NCI-H524 (cell line): ENCODE results near the gene NUP62CL.

Source experiments
- DNase-seq, 2 experiments: peaks; one replicate each; lab custom pipeline; 2025; lab: John Stamatoyannopoulos, UW

NUP62CL gene

DNA sequence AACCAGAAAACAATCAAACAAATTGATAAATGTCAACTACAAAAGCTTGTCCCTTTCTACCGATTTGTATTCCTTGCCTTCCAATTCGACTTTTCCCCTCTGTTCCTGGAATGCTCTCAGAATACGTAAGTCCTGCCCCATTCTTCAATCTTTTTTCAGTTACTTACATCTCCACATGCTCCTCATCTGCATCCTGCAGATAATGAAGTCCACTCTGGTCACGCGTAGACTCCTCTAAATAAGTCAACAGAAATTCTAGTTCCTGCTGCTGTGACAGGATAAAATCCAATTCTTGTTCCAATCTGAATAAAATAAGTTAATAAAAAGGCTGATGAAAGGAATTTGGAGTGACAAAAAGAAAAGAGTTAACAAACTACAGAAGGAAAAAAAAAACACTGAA is 53.2 kb downstream of the NUP62CL start:
- no peak for DNase-seq

DNA sequence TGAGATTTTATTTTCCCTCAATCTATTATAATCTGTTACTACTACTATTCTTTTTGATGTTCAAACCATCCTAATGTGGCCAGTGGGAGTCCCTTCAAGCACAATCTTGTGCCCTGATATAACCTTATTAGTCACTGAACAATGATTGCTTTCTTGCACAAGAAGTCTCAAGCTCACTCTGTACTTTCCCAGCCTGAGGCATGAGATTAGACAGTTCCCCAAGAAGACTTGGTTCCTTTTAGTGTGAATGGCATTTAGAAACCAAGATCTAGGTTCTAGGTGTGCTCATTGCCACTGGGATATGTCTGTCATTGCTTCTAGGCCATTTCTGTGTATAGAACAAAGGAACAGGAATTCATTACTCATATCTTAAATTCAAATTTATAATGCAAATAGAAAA is 59.6 kb downstream of the NUP62CL start:
- no peak for DNase-seq

DNA sequence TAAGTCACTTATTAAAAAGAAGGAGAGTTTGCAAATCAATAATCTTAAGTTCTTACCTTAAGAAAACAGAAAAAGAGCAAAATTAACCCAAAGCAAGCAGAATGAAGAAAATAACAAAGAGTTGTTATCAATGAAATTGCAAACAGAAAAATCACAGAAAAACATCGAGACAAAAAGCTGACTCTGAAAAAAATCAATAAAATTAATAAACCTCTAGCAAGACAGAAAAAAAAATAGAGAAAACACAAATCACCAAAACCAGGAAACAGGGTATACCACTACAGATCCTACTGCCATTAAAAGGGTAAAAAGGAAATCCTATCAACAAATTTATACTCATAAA is 70.3 kb downstream of the NUP62CL start:
- no peak for DNase-seq

DNA sequence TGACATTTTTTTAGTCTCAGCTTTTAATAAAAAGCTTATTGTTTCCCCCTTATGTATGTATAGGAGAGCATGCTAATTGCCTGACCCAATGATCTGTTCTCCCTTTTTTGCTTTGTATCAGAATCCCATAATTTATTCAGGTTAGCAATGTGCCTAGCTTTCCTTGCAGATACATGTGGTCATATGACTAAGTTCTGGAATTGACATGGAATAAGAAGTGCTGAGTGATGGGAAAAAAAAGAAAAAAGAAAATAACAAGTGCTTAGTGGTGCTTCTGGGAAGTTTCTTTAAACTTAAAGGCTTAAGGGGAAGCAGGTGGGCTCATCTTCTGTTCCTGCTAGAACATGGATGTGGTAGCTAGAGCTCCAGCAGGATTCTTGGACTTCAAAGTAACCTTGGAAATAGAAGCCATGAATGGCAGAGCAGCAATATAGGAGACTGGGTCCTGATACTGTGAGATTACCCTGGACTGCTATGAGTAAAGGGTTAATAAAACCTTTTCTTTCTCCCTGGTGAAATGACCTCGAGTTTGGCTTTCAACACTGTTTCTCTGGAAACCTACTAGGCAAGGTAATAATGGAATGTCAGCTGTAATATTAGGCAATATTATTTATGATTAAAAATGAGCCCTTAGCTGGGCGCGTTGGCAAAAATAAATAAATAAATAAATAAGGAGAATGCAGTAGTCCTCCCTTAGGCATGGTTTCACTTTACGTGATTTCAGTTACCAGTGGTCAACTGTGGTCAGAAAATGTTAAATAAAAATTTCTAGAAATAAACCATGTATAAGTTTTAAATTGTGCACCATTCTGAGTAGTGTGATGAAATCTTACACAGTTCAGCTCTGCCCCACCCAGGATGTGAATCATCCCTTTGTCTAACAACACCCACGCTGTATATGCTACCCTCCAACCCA is 70.9 kb downstream of the NUP62CL start:
- DNase-seq, result no peak

DNA sequence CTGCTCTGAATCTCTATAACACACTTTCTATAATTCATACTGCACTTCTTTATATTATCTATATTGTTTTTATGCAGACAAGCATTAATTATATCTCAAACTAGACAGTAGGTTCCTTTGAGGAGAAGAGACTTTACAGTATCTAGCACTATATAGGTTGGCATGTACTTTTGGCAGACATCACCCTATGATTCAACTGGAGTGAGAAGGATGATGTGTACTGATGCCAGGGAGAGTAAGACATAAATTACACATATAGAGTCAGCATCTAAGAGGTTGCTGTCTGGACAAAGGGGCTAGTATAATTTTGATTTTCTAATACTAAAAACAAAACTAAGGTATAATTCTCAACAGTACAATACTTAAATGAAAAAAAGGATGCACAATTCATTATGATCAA is 82.5 kb downstream of the NUP62CL start:
- DNase-seq, result no peak

DNA sequence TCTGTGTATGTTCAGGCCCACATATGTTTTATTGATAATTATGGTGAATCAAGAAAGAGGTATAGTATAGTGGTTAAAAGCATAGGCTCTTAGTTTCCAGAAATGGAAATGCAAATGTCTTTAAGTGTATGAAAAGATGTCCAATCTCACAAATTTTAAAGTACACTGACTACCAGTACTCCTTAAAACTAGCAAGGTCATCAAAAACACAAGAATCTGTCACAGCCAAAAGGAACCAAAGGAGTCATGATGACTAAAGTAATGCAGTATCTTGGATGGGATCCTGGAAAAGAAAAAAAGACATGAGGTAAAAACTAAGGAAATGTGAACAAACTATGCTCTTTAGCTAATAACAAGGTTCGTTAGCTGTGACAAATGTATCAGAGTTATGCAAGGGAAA is 87.0 kb downstream of the NUP62CL start:
- DNase-seq, result no peak

DNA sequence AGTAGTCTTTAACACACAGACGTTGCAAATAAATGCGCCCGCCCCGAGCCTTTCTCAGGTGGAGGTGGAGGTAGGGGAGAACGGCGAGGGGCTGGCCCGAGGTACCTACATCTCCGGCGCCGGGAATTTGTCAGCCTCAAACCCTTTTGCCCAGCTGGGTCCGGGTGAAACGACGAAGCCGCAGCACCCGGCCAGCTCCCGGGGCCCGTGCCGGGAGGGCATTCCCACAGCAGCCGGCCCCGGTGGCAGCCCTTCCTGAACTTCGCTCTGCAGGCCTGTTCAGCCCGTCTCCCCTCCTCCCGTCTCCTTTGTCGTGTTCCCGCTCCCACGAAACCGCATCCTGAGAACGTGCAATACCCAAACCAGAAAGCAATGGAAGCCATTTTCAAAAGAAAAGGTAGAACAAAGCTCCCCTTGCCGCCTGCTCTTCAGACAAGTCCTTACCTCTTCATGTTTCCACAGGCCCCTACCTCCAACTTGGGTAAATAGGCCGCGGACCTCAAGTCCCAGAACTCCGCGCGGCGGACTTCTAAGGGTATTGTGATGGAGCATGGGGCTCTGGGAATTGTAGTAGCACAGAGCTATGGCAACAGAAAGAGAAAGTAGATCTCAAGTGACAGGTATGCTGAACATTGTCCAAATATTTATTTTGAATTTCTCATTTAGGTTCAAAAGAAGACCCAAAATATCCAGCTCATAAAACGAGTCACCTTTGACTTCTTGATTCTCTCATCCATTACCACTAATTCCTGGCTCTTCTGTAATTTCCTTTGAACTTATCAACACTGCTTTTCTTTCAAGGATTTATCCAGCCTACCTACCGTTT is 87.7 kb downstream of the NUP62CL start, which contains the start of gene RBM41:
Gene RBM41 (minus strand): TSS at position 501 of the 826 bp plus-strand sequence. CDS start 49 bp downstream, at position 452.
- DNase-seq, result peak; percentile 68 to 80

DNA sequence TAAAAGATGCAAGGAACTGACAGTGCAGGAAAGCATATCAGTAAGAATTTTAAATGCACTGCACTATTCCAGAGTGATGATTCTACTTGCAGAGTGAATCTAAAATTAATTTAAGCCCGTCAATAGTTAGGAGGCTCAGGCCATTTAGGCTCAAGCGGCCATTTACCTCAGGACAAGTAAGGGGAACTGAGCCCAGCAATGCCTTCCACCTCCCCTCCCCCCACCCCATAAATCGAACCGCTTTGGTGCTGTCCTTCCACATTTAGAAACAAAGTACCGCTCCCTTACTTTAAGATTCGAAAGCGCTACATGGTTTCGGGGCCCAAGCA is 88.3 kb downstream of the NUP62CL start:
- no peak for DNase-seq

DNA sequence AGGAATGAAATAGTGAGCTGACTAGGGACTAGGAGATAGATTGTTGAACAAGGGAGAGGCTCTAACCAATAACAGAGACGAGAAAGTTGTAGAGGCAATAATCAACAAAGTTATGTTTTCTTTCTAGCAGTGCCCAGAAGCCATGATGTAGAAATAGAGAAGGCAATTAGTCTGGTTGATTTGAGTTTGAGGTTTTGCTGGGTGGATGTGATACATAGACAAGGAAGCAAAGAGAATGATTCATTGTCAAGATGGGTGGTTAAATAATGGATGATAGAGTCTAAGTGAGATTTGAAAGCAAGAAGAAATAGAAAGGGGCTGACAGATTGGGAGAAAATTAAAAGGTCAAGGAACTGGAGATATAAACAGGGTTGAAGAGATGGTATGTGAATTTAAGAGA is 98.8 kb downstream of the NUP62CL start:
- DNase-seq, result no peak

DNA sequence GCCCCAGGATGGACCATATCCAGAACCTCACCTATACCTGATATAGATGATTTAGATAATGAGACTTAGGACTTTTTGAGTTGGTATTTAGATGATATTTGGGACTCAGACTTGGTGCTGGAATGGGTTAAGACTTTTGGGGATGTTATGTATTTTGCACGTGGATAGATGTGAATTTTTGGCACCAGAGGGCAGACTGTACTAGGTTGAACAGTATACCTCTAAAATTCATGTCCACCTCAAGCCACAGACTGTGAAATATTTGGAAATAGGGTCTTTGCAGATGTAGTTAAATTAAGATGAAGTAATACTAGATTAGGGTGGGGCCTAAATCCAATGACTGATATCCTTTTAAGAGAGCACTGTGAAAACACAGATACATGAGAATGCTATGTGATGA is 103.3 kb downstream of the NUP62CL start:
- DNase-seq, result peak in 1 of 2 experiments; percentile 4

DNA sequence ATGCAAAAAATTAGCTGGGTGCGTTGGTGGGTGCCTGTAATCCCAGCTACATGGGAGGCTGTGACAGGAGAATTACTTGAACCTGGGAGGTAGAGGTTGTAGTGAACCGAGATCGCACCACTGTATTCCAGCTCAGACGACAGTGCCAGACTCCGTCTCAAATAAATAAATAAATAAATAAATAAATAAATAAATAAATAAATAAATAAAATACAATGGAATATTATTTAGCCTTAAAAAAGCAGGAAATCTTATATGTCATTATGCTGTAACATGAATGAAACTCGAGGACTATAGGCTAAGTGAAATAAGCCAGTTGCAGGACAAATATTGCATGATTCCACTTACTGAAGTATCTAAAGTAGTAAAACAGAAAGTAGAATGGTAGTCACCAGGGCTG is 130.1 kb downstream of the NUP62CL start:
- DNase-seq, result no peak
